Mesenchymal stem cell (in vitro differentiated cells and primary cell): Measurements from ENCODE around the gene ATP2B1.

Source experiments
- DNase-seq: peaks from one replicate; pipeline ENCODE4 v3.0.0-alpha.2; 2013
- H2AFZ ChIP-seq: one replicate; pipeline ENCODE4 v1.6.1; 2013; ENCODE audit warnings: low read depth, mild to moderate bottlenecking, control low read depth, inconsistent platforms, low read length, moderate library complexity
- H2AK5ac ChIP-seq: 2 replicates; pipeline ENCODE4 v1.6.1; 2013; ENCODE audit warnings: low read length, moderate library complexity, mild to moderate bottlenecking, inconsistent platforms; ENCODE audit not compliant: severe bottlenecking
- H2BK120ac ChIP-seq: one replicate; pipeline ENCODE4 v1.6.1; 2013; ENCODE audit warnings: low read depth, mild to moderate bottlenecking, inconsistent platforms, low read length, moderate library complexity
- H2BK12ac ChIP-seq, 2 experiments: one replicate each; pipeline ENCODE4 v1.6.1; 2013; ENCODE audit warnings: inconsistent platforms in 2 of 2, low read length in 2 of 2, mild to moderate bottlenecking in 2 of 2, moderate library complexity in 2 of 2, control low read depth in 1 of 2
- H2BK15ac ChIP-seq: one replicate; pipeline ENCODE4 v1.6.1; 2013; ENCODE audit warnings: mild to moderate bottlenecking, low read depth, inconsistent platforms; ENCODE audit not compliant: poor library complexity, severe bottlenecking
- H2BK5ac ChIP-seq: 2 replicates; pipeline ENCODE4 v1.6.1; 2013; ENCODE audit warnings: low read depth, mild to moderate bottlenecking, low read length, control low read depth, inconsistent platforms; ENCODE audit not compliant: poor library complexity, severe bottlenecking
- H3K14ac ChIP-seq, 2 experiments: one replicate each; pipeline ENCODE4 v1.6.1; 2013; ENCODE audit warnings: inconsistent platforms in 2 of 2, low read length in 2 of 2, control low read depth in 1 of 2, mild to moderate bottlenecking in 1 of 2, moderate library complexity in 1 of 2
- H3K18ac ChIP-seq, 2 experiments: one replicate each; pipeline ENCODE4 v1.6.1; 2013; ENCODE audit warnings: inconsistent platforms in 2 of 2, low read length in 2 of 2, control low read depth in 1 of 2, low read depth in 1 of 2, mild to moderate bottlenecking in 1 of 2
- H3K23ac ChIP-seq, 2 experiments: one replicate each; pipeline ENCODE4 v1.6.1; 2013; ENCODE audit warnings: inconsistent platforms in 2 of 2, low read length in 2 of 2, mild to moderate bottlenecking in 2 of 2, moderate library complexity in 2 of 2, control low read depth in 1 of 2
- H3K27ac ChIP-seq: 2 replicates; pipeline ENCODE4 v1.5.1; 2013; ENCODE audit warnings: mild to moderate bottlenecking, moderate library complexity, low read length, control low read depth, inconsistent platforms; ENCODE audit not compliant: poor library complexity, severe bottlenecking
- H3K27me3 ChIP-seq, 2 experiments: 2 replicates each; pipeline versions ENCODE4 v1.6.1 to v1.7.0; 2013; ENCODE audit warnings: low read length in 2 of 2, mild to moderate bottlenecking in 2 of 2, moderate library complexity in 2 of 2, control low read depth in 1 of 2, inconsistent platforms in 1 of 2; ENCODE audit not compliant: control insufficient read depth in 1 of 2, insufficient read depth in 1 of 2
- H3K36me3 ChIP-seq, 2 experiments: 2 replicates each; pipeline versions ENCODE4 v1.6.1 to v1.7.0; 2013; ENCODE audit warnings: low read length in 2 of 2, control low read depth in 1 of 2, inconsistent platforms in 1 of 2, low read depth in 1 of 2, mild to moderate bottlenecking in 1 of 2; ENCODE audit not compliant: insufficient read depth in 2 of 2, control insufficient read depth in 1 of 2
- H3K4ac ChIP-seq, 2 experiments: one replicate each; pipeline ENCODE4 v1.6.1; 2013; ENCODE audit warnings: inconsistent platforms in 2 of 2, low read length in 2 of 2, mild to moderate bottlenecking in 2 of 2, moderate library complexity in 2 of 2, control low read depth in 1 of 2, low read depth in 1 of 2
- H3K4me1 ChIP-seq: 2 replicates; pipeline ENCODE4 v1.6.1; 2013; ENCODE audit warnings: low read depth, low read length, control low read depth; ENCODE audit not compliant: control insufficient read depth, insufficient read depth
- H3K4me2 ChIP-seq: 2 replicates; pipeline ENCODE4 v1.6.1; 2013; ENCODE audit warnings: low read length, mild to moderate bottlenecking, inconsistent platforms; ENCODE audit not compliant: poor library complexity, severe bottlenecking
- H3K4me3 ChIP-seq, 2 experiments: 2 replicates each; pipeline versions ENCODE4 v1.5.1 to v1.7.0; 2013; ENCODE audit warnings: low read length in 2 of 2, mild to moderate bottlenecking in 2 of 2, control low read depth in 1 of 2, low read depth in 1 of 2; ENCODE audit not compliant: insufficient read depth in 1 of 2
- H3K79me1 ChIP-seq: replicated peaks from 2 replicates; pipeline ENCODE4 v1.6.1; 2013; ENCODE audit warnings: mild to moderate bottlenecking, control low read depth, low read length, inconsistent platforms; ENCODE audit not compliant: poor library complexity, severe bottlenecking
- H3K9ac ChIP-seq: 2 replicates; pipeline ENCODE4 v1.7.0; 2013; ENCODE audit warnings: mild to moderate bottlenecking, low read length, moderate library complexity
- H3K9me3 ChIP-seq: 2 replicates; pipeline ENCODE4 v1.7.0; 2013; ENCODE audit warnings: mild to moderate bottlenecking, low read length; ENCODE audit not compliant: control insufficient read depth
- H4K8ac ChIP-seq: one replicate; pipeline ENCODE4 v1.6.1; 2013; ENCODE audit warnings: inconsistent platforms, mild to moderate bottlenecking, low read length, moderate library complexity
- H4K91ac ChIP-seq: one replicate; pipeline ENCODE4 v1.6.1; 2013; ENCODE audit warnings: mild to moderate bottlenecking, low read length, inconsistent platforms
- WGBS: methylation state at CpG from one replicate; pipeline ENCODE4 v1.1.7; 2013; ENCODE audit warnings: mixed read lengths; 5-methylcytosine and 5-hydroxymethylcytosine counted together

The ATP2B1 gene

DNA sequence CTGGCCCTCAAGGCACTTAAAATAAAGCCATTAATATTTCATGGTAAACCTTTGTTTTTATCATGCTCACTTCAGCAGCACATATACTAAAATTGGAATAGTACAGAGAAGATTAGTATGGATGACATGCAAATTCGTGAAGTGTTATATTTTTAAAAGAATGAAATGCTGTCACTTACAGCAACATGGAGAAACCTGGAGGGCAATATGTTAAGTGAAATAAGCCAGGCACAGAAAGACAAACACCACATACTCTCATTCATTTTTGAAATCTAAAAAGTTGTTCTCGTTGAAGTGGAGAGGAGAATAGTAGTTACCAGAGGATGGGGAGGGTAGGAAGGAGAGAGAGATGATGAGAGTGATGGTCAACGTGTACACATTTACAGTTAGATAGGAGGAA is 45.4 kb upstream of the ATP2B1 start:
- no peak for DNase-seq
- Histone ChIP-seq H4K8ac (no peak overlapping the region), H3K4me3 (no peak overlapping the region), H2BK120ac (no peak overlapping the region), H3K14ac (no peak overlapping the region), H2BK12ac (no peak overlapping the region), H2AK5ac (no peak overlapping the region), H2BK5ac (no peak overlapping the region), H3K4me2 (no peak overlapping the region), H3K4me1 (peaks cover 2% of the 10 kb centered on the region), H4K91ac (no peak overlapping the region), H3K36me3 (no peaks in the 10 kb centered on the region), H2AFZ (no peak overlapping the region), H2BK15ac (no peak overlapping the region), H3K27me3 (no peaks in the 10 kb centered on the region), H3K79me1 (no peaks in the 10 kb centered on the region), H3K18ac (no peak overlapping the region), H3K27ac (no peak overlapping the region), H3K9ac (no peak overlapping the region), H3K4ac (no peak overlapping the region), H3K23ac (no peak overlapping the region), H3K9me3 (no peaks in the 10 kb centered on the region)
- WGBS: 97% methylated on average over 2 of the region's 3 CpGs

DNA sequence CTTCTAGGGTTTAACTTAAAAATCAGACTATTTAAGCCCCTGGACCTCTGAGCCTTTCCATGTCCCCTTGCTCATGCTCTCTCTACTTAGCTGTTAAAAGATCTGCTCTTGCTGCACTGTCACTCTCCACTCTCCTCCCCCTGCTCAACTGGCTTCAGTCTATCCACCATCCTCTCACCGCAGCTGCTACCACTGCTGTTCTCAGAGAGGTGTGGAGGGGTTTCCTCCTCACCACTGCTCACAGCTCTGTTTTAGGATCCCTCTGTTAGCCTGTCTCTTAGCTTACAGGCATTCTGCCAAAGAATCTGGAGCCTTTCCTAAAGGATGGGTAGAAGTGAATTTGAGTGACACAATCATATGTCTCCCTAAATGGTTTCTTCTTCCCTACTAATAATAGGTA is 43.7 kb upstream of the ATP2B1 start:
- H3K4me1 ChIP-seq: peaks cover 2% of the 10 kb centered on the region
- H3K9ac ChIP-seq: no peak overlapping the region
- no peak overlapping the region for H3K4me2 ChIP-seq
- no peaks in the 10 kb centered on the region for H3K36me3 ChIP-seq
- no peak overlapping the region for H2BK15ac ChIP-seq
- no peak overlapping the region for H2BK120ac ChIP-seq
- no peak overlapping the region for H3K4ac ChIP-seq
- no peak overlapping the region for H3K4me3 ChIP-seq
- no peak overlapping the region for H2AFZ ChIP-seq
- H3K14ac ChIP-seq: no peak overlapping the region
- no peaks in the 10 kb centered on the region for H3K27me3 ChIP-seq
- no peaks in the 10 kb centered on the region for H3K79me1 ChIP-seq
- H2BK5ac ChIP-seq: no peak overlapping the region
- no peak overlapping the region for H2AK5ac ChIP-seq
- H2BK12ac ChIP-seq: peak overlapping the region in 1 of 2 experiments; percentile 17
- no peak overlapping the region for H3K23ac ChIP-seq
- no peaks in the 10 kb centered on the region for H3K9me3 ChIP-seq
- H4K91ac ChIP-seq: no peak overlapping the region
- WGBS: 100% methylated on average over 1 of the region's 1 CpG
- H4K8ac ChIP-seq: peak overlapping the region; percentile 27
- H3K18ac ChIP-seq: no peak overlapping the region
- no peak overlapping the region for H3K27ac ChIP-seq
- no peak for DNase-seq

DNA sequence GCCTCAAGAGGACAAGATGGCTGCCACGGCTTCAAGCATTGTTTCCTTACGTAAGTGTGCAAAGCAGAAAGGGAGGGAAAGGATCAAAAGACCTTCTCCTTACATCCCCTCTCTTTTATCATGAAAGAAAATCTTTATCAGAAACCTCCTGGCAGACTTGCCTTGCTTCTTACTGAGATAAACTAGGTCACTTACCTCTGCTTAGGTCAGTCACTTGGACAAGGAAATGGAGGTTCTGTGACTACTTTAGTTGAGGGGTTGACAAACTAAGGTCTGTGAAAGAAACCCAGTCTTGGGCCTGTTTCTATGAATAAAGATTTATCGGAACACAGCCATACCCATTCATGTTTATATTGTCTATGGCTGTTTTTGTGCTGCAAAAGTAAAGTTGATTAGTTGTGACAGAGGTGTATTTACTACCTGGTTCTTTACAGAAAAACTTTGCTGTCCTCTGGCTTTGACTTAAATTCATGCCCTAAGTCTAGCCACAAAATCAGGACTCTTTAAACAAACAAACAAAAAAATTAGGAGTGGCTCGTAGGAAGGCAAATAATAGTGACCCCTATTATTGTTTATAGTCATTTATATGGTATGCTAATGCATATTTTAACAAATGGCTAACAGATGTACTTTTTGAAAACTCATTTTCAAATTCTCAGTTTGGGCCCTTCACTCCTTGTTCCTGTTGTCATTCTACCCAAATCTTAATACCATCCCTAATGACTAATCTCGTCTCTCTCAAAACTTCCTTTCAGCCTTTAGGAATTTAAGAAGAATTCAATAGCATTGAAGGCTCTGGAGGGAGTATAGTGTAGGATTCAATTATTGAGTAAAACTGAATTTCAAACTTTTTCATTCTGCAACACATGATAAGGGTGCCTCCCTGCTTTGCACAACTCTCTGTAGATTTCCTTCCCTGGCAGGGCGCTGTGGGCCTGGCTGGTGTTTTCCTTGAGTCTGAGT is 42.0 kb upstream of the ATP2B1 start:
- Histone ChIP-seq H3K9me3 (no peaks in the 10 kb centered on the region), H3K4me3 (no peak overlapping the region), H2BK15ac (no peak overlapping the region), H2BK5ac (no peak overlapping the region), H3K27ac (no peak overlapping the region), H4K8ac (no peak overlapping the region), H4K91ac (no peak overlapping the region), H3K9ac (no peak overlapping the region), H2BK120ac (no peak overlapping the region), H3K79me1 (no peaks in the 10 kb centered on the region), H3K4ac (no peak overlapping the region), H3K18ac (no peak overlapping the region), H2BK12ac (no peak overlapping the region), H3K27me3 (no peaks in the 10 kb centered on the region), H3K36me3 (no peaks in the 10 kb centered on the region), H3K4me1 (no peaks in the 10 kb centered on the region), H2AFZ (no peak overlapping the region), H2AK5ac (no peak overlapping the region), H3K4me2 (no peak overlapping the region), H3K23ac (no peak overlapping the region), H3K14ac (no peak overlapping the region)
- DNase-seq: no peak
- 100% methylated on average over 3 of the region's 6 CpGs for WGBS

DNA sequence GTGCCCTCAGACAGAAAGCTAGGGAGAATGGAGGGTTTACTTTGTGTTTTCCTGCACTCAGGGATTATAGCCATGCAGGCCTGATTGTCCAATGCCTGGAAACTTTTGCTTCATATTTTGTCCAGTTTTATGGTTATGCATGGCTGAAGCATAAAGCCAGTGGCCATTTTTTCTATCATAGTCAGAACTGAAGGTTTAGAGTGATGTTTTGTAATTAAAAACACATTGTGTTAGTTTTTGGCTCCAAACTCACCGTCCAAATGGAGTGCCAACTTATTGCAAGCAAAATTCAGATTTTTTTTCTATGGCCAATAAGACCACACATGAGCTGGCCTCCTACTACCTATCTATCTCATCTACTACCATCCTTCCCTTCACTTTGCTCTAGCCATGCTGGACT is 40.2 kb upstream of the ATP2B1 start:
- H3K9me3 ChIP-seq: no peaks in the 10 kb centered on the region
- H2AFZ ChIP-seq: no peak overlapping the region
- no peak overlapping the region for H3K4me3 ChIP-seq
- no peak overlapping the region for H3K14ac ChIP-seq
- H3K79me1 ChIP-seq: no peaks in the 10 kb centered on the region
- no peak overlapping the region for H2BK12ac ChIP-seq
- no peak overlapping the region for H3K23ac ChIP-seq
- H3K4me1 ChIP-seq: no peaks in the 10 kb centered on the region
- H3K4me2 ChIP-seq: no peak overlapping the region
- H3K9ac ChIP-seq: no peak overlapping the region
- H4K8ac ChIP-seq: no peak overlapping the region
- no peak overlapping the region for H4K91ac ChIP-seq
- no peaks in the 10 kb centered on the region for H3K36me3 ChIP-seq
- WGBS: 95% methylated on average over 1 of the region's 1 CpG
- H3K27ac ChIP-seq: no peak overlapping the region
- no peak overlapping the region for H2BK5ac ChIP-seq
- no peaks in the 10 kb centered on the region for H3K27me3 ChIP-seq
- no peak for DNase-seq
- H3K18ac ChIP-seq: no peak overlapping the region
- no peak overlapping the region for H2AK5ac ChIP-seq
- H2BK15ac ChIP-seq: no peak overlapping the region
- H2BK120ac ChIP-seq: no peak overlapping the region
- no peak overlapping the region for H3K4ac ChIP-seq
